NT2/D1 (cell line): ENCODE measurements around the gene LARP4B.

Source experiments
- DNase-seq: peaks from one replicate; pipeline ENCODE4 v3.0.0-alpha.2; 2011; ENCODE audit warnings: low read depth, low spot score
- H3K27me3 ChIP-seq: 2 replicates; pipeline ENCODE4 v1.6.0; 2011; ENCODE audit warnings: mild to moderate bottlenecking; ENCODE audit not compliant: insufficient read length, insufficient read depth
- H3K36me3 ChIP-seq: 2 replicates; pipeline ENCODE4 v1.6.1; 2011; ENCODE audit warnings: mild to moderate bottlenecking, low read length, mixed read lengths; ENCODE audit not compliant: insufficient read depth, insufficient read length
- H3K4me1 ChIP-seq: 2 replicates; pipeline ENCODE4 v1.5.1; 2011; ENCODE audit not compliant: insufficient read depth, insufficient read length
- H3K4me3 ChIP-seq: 2 replicates; pipeline ENCODE4 v1.5.1; 2011; ENCODE audit warnings: low read depth; ENCODE audit not compliant: insufficient read length
- H3K9ac ChIP-seq: 2 replicates; pipeline ENCODE4 v1.6.0; 2011; ENCODE audit warnings: low read depth; ENCODE audit not compliant: insufficient read length
- H3K9me3 ChIP-seq: 2 replicates; pipeline ENCODE4 v1.5.1; 2011; ENCODE audit warnings: mild to moderate bottlenecking, low read length; ENCODE audit not compliant: insufficient read depth
- SUZ12 ChIP-seq: IDR thresholded peaks from 2 replicates; pipeline ENCODE4 v1.6.1; 2011; ENCODE audit not compliant: insufficient read length, insufficient read depth; ENCODE audit errors: extremely low read depth
- YY1 ChIP-seq: IDR thresholded peaks from 2 replicates; pipeline ENCODE4 v1.6.1; 2011; ENCODE audit not compliant: insufficient read length, insufficient read depth
- ZNF274 ChIP-seq: IDR thresholded peaks from 2 replicates; pipeline ENCODE4 v1.6.1; 2011; ENCODE audit warnings: mild to moderate bottlenecking, low read depth, low read length

Gene LARP4B

GRCh38 chr10:818010-818409 is 113.5 kb downstream of the LARP4B start:
- Histone ChIP-seq H3K4me1 (no peaks in the 10 kb centered on the region), H3K27me3 (no peaks in the 10 kb centered on the region), H3K4me3 (no peak overlapping the region), H3K36me3 (peaks cover 97% of the 10 kb centered on the region), H3K9ac (no peak overlapping the region), H3K9me3 (no peaks in the 10 kb centered on the region)
- TF ChIP-seq YY1 (no peak), ZNF274 (no peak), SUZ12 (no peak)
- DNase-seq = no peak

GRCh38 chr10:817371-817770 is 114.1 kb downstream of the LARP4B start:
- Histone ChIP-seq H3K4me1 (no peaks in the 10 kb centered on the region), H3K9ac (no peak overlapping the region), H3K36me3 (peaks cover 95% of the 10 kb centered on the region), H3K27me3 (no peaks in the 10 kb centered on the region), H3K4me3 (no peak overlapping the region), H3K9me3 (no peaks in the 10 kb centered on the region)
- DNase-seq = no peak
- TF ChIP-seq SUZ12 (no peak), YY1 (no peak), ZNF274 (no peak)

GRCh38 chr10:816958-817357 is 114.5 kb downstream of the LARP4B start:
- Histone ChIP-seq H3K4me3 (no peak overlapping the region), H3K27me3 (no peaks in the 10 kb centered on the region), H3K9me3 (no peaks in the 10 kb centered on the region), H3K4me1 (no peaks in the 10 kb centered on the region), H3K9ac (no peak overlapping the region), H3K36me3 (peaks cover 95% of the 10 kb centered on the region)
- DNase-seq = no peak
- TF ChIP-seq SUZ12 = no peak
- TF ChIP-seq YY1 = no peak
- TF ChIP-seq ZNF274 = no peak

GRCh38 chr10:816091-816477 is 115.4 kb downstream of the LARP4B start:
- Histone ChIP-seq H3K4me3 (no peak overlapping the region), H3K27me3 (no peaks in the 10 kb centered on the region), H3K4me1 (no peaks in the 10 kb centered on the region), H3K9ac (no peak overlapping the region), H3K9me3 (no peaks in the 10 kb centered on the region), H3K36me3 (peaks cover 89% of the 10 kb centered on the region)
- no peak for TF ChIP-seq YY1
- no peak for TF ChIP-seq ZNF274
- TF ChIP-seq SUZ12 = no peak
- DNase-seq = no peak

- H3K4me1 ChIP-seq = no peaks in the 10 kb centered on the region
- no peak for TF ChIP-seq YY1
- no peak for TF ChIP-seq SUZ12
- TF ChIP-seq ZNF274 = no peak
- H3K36me3 ChIP-seq = peaks cover 86% of the 10 kb centered on the region
- no peak for DNase-seq
- no peaks in the 10 kb centered on the region for H3K27me3 ChIP-seq
- H3K9ac ChIP-seq = no peak overlapping the region
- H3K4me3 ChIP-seq = no peak overlapping the region
- H3K9me3 ChIP-seq = no peaks in the 10 kb centered on the region
Observed at GRCh38 chr10:815338-816090, 116.0 kb downstream of the LARP4B start.

- H3K36me3 ChIP-seq = peaks cover 84% of the 10 kb centered on the region
Observed at GRCh38 chr10:814536-815302, 116.8 kb downstream of the LARP4B start.

GRCh38 chr10:813286-813685 is 118.2 kb downstream of the LARP4B start:
- Histone ChIP-seq H3K27me3 (no peaks in the 10 kb centered on the region), H3K36me3 (peaks cover 84% of the 10 kb centered on the region), H3K9me3 (no peaks in the 10 kb centered on the region), H3K9ac (no peak overlapping the region), H3K4me3 (no peak overlapping the region), H3K4me1 (no peaks in the 10 kb centered on the region)
- no peak for TF ChIP-seq SUZ12
- TF ChIP-seq YY1 = no peak
- no peak for TF ChIP-seq ZNF274
- DNase-seq = no peak

More at GRCh38 chr10:814536-815302, 116.8 kb downstream of the LARP4B start:
- no peaks in the 10 kb centered on the region for H3K9me3 ChIP-seq
- H3K4me1 ChIP-seq = no peaks in the 10 kb centered on the region
- H3K9ac ChIP-seq = no peak overlapping the region
- TF ChIP-seq ZNF274 = no peak
- TF ChIP-seq YY1 = no peak
- TF ChIP-seq SUZ12 = no peak
- no peak for DNase-seq
- no peak overlapping the region for H3K4me3 ChIP-seq
- H3K27me3 ChIP-seq = no peaks in the 10 kb centered on the region
